ENCODE measurements around the gene MLX.

GRCh38 chr17:42581744-42582270 is 14.9 kb downstream of the MLX start:
- TF ChIP-seq CTCF (conservative IDR thresholded peaks at IDR 0.05; ENCODE audit: low read length) (no peak), EZH2phosphoT487 (IDR thresholded peaks at IDR 0.05; ENCODE audit: borderline replicate concordance) (no peak)
